Ramos (cell line): ENCODE measurements around the gene PABPN1L.
"Not testable (repeated sequence)": the region's sequence is repeated elsewhere in the genome, so short reads cannot be mapped to it uniquely, and the experiment has no call there.

Source experiments
- in situ Hi-C: fragments of 300-500 bp; cut with MboI; formaldehyde crosslinking; loops from one replicate; pipeline ENCODE4 v1.14.3; 2022; ENCODE audit warnings: low sequenced_read_pairs; ENCODE audit not compliant: unreplicated experiment

PABPN1L gene

DNA sequence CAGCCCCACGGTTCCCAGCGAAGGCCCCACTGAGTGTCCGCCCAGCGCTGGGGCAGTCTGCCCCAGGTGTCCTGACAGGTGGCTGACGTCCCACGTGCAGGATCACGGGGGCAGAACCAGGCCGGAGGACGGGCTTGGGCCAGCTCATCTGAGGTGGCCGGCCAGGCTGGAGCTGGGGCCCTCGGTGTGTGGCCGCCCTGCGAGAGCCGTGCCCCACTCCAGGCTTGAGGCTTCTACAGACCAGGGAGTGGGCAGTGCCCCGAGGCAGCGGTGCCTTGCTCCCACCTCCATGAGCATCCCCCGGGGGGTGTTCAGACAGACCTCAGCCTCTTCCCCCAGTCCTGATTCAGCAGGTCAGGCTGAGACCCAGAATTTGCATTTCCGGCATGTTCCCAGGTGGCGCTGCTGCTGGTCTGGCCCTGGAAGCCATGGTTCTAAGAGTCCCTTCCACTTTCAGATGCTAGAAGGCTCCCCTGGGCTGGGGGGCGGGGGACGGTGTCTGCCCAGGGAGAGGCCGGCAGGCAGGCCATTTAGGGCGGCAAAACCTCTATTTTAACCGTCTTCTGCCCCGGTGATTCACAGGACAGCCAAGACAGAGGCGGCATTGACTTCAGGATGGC lies 35.4 kb upstream of the PABPN1L start:
- in situ Hi-C loops = no loop called here

DNA sequence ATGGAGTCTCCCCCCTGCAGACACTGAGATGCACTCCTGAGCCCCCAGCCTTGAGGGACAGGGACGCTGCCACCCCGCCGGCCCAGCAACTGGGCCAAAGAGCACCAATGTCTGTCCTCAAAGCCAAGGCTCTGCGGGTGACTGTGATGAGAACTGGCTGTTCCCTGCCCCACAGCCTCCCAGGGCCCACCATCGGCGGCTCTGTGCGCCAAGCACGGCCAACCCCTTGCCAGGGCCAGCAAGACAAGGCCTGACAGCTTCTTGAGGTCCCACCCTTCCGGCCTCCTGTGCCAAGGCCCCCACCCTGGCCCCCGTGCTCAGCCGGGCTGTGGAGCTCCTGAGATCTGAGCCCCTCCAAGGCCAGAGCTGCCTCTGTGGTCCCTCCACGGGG lies 34.2 kb upstream of the PABPN1L start:
- in situ Hi-C loops = no loop called here

- in situ Hi-C loops = no loop called here
These were observed 33.6 kb upstream of the PABPN1L start for GRCh38 chr16:88899901-88900661.

GRCh38 chr16:88897696-88898425 lies 31.4 kb upstream of the PABPN1L start:
- in situ Hi-C loops = no loop called here

- in situ Hi-C loops = no loop called here
These were observed 30.0 kb upstream of the PABPN1L start for GRCh38 chr16:88896238-88897070.

DNA sequence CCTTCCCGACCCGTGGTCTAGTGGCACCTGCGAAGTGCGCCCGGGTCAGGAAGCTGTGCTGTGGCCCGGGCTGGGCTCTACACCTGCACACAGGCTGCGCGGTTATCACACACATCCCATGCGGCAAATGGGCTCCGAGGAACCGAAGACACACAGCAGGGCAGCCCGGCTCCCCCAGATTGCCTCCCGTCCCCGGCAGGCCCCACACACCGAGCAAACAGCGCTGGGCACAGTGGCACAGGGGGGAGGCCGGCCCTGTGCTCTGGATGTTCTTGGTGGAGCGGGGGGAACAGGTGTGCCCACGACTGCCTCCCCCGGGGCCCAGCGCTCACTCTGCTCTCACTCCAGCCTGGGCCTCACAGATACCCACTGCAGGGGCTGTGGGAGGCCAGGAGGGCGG lies 28.9 kb upstream of the PABPN1L start:
- in situ Hi-C loops = no loop called here

DNA sequence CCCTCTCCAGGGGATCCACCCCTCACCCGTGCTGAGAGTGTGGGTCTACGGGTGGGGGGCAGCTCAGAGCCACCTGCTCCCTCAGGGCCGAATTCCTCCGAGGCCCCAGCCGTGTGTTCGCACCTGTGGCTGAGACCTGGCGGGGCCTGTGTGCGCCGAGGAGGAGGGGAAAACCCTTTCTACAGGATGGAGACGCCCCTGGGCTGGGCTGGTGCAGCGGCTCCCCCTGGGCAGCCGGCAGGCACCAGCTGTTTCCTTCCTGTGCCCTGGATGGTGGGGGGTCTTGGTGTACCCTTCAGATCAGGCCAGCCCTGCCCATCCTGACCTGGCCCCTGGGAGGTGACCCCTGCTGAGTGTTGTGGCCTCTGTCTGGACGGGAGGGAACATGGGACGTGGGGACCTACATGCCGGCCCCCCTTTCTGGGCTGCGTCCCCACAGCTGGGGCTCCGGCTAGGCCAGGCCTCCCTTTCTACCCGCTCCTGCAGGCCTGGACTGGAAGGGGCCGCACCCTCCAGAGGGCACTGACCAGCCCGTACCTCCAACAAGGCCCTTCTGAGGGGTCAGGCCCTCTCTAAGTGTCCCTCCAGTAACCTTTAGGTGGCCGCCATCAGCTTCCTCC lies 28.3 kb upstream of the PABPN1L start:
- in situ Hi-C loops = no loop called here

DNA sequence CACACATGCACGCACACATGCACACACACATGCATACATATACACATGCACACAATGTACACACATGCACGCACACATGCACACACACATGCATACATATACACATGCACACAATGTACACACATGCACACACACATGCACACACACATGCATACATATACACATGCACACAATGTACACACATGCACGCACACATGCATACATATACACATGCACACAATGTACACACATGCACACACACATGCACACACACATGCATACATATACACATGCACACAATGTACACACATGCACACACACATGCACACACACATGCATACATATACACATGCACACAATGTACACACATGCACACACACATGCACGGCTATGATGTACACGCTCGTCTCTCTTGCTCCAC lies 27.8 kb upstream of the PABPN1L start:
- in situ Hi-C loops = not testable (repeated sequence)

DNA sequence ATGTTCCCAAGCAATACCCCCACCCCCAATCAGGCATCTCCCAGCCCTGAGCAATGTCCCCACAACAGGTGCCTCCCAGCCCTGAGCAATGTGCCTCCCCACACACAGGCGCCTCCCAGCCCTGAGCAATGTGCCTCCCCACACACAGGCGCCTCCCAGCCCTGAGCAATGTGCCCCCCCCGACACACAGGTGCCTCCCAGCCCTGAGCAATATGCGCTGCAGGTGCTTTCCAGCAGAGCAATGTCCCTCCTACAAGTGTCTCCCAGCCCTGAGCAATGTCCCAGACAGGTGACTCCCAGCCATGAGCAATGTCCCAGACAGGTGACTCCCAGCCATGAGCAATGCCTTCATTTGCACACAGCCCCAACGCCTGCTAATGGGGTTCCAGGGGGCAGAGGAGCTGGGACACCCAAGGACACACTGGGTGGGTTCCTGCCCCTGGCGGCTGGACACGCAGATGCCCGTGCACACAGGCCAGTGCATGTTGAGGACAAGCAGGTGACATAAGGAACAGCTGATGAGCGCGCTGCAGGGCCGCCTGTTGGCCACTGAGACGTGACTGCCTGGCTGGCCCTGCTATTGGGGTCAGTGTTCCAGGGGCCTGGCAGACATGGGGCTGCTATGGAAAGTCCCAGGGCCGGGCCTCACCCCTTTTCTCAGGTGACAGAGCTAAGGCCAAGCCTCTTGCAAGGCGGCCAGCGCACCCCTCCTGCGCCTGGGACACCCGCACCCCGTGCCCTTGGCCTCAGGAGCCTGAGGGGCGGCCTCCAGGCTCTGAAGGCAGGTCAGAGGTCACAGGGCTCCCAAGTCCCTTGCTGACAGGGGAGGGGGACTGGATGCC lies 26.9 kb upstream of the PABPN1L start:
- in situ Hi-C loops = no loop called here

GRCh38 chr16:88892065-88892464 lies 25.6 kb upstream of the PABPN1L start:
- in situ Hi-C loops = no loop called here

DNA sequence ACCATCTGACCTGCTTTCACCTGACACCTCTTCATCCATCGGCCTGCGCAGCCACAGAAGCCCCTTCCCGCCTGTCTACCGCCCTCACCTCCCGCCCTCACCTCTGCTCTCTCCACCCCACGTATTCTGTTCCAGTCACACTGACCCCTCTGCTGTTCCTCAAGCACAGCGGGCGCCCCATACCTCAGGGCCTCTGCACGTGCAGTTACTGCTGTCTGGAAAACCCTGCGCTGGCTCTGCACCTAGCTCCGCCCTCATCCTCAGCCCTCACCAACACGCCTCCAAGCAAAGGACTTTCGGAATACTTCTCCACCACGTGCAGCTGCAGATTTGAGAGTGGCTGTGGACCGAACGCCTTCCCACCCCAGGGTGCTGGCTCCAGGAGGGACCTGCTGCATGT lies 24.6 kb upstream of the PABPN1L start:
- in situ Hi-C loops = no loop called here

- in situ Hi-C loops = not testable (repeated sequence)
These were observed 23.4 kb upstream of the PABPN1L start for GRCh38 chr16:88889702-88890352.

DNA sequence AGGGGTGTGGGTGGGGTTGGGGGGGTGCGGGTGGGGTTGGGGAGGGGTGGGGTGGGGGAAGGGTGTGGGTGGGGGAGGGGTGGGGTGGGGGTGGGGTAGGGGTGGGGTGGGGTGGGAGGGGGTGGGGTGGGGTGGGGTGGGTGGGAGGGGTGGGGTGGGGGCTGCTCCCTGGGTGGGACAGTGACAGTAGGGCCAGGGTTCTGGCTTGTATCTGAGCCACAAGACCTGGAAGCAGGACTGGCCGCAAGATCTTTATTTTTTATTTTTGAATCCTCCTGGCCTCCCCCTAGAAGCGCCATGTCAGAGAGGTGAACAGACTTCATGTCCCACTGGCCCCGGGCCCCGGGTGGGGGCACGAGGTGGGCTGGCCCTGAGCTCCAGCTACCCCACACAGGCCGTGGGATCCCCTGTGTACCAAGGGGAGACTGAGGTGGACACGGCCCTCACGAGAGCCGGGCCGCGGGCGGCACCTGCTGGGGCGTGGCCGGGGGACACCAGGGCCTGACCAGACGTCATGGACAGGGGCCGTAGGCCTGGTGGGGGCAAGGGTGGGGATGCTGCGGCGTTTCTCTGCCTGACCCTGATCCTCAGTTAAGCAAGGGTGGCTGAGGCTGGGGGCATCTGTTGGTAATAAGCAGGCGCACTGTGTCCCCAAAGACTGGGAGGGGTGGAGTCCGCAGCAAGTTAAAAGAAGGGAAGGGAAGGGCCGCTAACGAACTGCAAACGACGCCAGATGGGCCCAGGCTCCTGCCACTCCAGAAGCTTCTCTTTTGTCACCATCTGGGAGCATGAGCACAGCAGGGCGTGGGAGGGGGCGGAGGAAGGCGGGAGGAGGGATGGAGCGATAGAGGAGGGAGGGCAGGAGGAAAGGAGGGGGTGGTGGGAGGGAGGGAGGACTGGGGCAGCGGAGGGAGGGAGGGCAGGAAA lies 22.3 kb upstream of the PABPN1L start:
- in situ Hi-C loops = no loop called here

DNA sequence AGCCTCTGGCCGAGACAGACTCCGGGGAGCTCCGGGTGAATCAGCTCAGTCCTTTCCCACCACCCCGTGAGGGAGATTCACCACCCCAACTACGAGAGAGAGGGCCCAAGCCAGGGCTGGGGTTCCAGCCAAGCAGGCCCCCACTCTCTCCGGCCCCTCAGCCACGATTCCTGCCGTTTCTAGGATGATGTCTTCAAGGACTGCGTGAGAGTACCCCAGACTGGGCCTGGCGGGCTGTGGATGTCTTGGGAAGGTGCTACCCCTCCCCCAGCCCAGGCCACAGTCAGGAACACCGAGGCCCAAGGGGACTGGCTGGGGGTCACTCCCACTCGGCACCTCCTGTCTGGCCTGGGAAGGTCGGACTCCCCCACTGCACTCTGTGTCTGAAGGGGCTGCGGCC lies 21.6 kb upstream of the PABPN1L start:
- in situ Hi-C loops = no loop called here

DNA sequence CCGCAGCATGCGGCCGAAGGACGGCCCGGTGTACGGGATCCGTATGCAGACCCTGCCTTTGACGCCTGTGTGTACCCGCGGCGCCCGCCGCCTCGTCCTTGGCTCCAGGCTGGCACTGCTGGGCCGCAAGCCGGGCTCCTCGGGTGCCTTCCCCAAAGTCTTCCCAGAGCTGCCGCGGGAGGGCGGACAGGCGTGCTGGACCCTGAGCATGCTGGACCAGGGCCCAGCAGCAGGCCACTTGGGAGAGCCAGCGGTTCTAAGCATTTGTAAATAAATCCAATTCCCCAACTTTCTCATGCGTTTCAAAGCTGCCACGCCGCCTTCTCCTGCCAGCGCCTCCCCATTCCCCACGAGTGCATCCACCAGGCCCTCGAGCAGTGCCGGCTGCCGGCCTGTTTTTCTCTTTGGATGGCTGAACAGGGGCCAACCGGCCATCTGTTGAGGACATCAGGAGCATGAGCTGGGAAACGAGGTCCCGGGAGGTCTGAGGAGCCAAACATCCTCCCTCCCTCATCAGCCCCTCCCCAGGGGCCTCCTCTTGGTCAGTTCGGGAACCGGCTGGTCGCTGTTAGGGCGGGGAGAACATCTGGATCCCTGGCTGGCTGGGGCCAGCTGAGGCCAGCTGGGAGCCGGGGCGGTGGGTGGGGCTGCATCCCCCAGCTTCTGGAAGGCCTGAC lies 20.5 kb upstream of the PABPN1L start:
- in situ Hi-C loops = no loop called here

DNA sequence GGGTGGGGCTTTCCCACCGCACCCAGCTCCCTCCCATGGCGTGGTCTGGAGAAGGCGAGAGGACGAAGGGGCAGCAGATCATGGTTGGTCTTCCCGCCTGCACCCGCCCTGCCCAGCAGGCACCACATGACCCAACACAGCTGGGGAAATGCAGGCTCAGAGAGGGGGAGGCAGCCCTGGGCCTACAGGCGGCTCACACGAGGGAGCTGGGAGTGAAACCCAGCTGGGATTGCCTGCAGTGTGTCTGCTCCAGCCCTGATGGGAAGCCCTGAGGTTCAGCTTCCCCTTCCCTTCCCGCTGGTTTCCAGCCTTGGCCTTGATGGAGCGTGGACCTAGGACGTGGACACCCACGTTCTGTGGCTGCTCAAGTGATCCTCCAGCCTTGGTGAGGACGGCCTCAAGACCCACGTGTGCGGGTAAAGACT lies 20.0 kb upstream of the PABPN1L start:
- in situ Hi-C loops = no loop called here

DNA sequence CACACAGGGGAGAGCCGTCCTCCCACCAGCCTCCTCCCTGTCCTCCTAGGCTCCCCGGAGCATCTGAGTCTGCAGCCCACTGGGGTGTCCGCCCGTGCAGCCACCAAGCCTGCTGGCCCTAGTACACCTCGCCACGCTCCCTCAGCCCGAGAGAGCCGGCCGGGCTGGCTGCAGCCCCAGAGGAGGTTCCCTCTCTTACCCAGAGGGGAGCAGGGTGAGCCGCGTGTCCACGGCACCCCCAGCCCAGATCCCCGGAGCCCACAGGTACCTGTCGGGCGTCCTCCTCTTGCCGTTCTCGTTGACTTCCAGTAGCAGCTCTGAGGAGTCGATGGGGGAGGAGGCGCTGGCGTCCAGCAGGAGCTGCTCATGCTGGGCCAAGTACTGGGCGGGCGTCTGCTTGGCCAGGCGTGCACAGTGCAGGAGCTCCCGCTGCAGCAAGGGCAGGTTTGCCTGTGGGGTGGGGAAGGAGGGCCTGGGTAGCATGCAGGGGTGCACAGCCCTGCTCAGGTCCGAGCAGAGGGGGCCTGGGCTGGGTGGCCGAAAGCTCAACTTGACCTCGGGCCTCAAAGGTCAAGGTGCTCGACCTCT lies 19.3 kb upstream of the PABPN1L start:
- in situ Hi-C loops = no loop called here
